Thyroid gland (tissue), 4 donors: ENCODE data around the gene COL13A1. TPM values are rescaled to one million over a fixed set of nuclear protein-coding genes. Genes with fewer than 3 reads are reported as not detected.

Source experiments
- DNase-seq, 2 donors: peaks; one replicate each; pipeline ENCODE4 v3.0.0-alpha.2; 2019
- H3K27ac ChIP-seq, 3 donors: fragments of 200-600 bp; sonication (generic); 1 replicate in 2 of 3; 2 replicates in 1 of 3; pipeline ENCODE4 v1.5.1; 2016 to 2019; ENCODE audit warnings: mild to moderate bottlenecking in 1 of 3, moderate library complexity in 1 of 3
- H3K27me3 ChIP-seq: fragments of 200-600 bp; sonication (generic); one replicate; pipeline ENCODE4 v1.5.1; 2019
- H3K36me3 ChIP-seq, 2 donors: fragments of 200-600 bp; sonication (generic); one replicate each; pipeline ENCODE4 v1.5.1; 2016 to 2019
- H3K4me1 ChIP-seq, 2 donors: fragments of 200-600 bp; sonication (generic); one replicate each; pipeline ENCODE4 v1.5.1; 2017 to 2019
- H3K4me3 ChIP-seq, 3 donors: fragments of 200-600 bp; sonication (generic); replicated peaks in 1 of 3; 1 replicate in 2 of 3; 2 replicates in 1 of 3; pipeline ENCODE4 v1.5.1; 2016; ENCODE audit warnings: mild to moderate bottlenecking in 1 of 3
- H3K9me3 ChIP-seq: fragments of 200-600 bp; sonication (generic); one replicate; pipeline ENCODE4 v1.5.1; 2017
- POLR2A ChIP-seq, 2 donors: fragments of 450-650 bp; IDR thresholded peaks; one replicate each; pipeline ENCODE4 v1.6.1; 2017; ENCODE audit warnings: antibody characterized with exemption in 2 of 2, mild to moderate bottlenecking in 2 of 2, moderate library complexity in 1 of 2
- WGBS, 2 donors: methylation state at CpG; one replicate each; pipeline ENCODE4 v1.1.5; 2017; 5-methylcytosine and 5-hydroxymethylcytosine counted together
- intact Hi-C: fragments of 100-400 bp; cut with DNase I; formaldehyde crosslinking; loops from one replicate; pipeline ENCODE4 v1.15.1; 2023
- total RNA-seq, 4 donors: library from RNA; depleted of rRNA; stranded (reverse); fragments of >200 nt; gene quantifications; one replicate each; pipeline ENCODE4 v1.2.3, GENCODE V29; 2016
- TF ChIP-seq, protein P1 (sequence below), 6 experiments: fragments of 200-600 bp in 3 of 6; fragments of 450-650 bp in 3 of 6; sonication (generic) in 3 of 6; IDR thresholded peaks; one replicate each; pipeline ENCODE4 v1.5.1; 2016 to 2019; ENCODE audit warnings: antibody characterized with exemption in 6 of 6, mild to moderate bottlenecking in 2 of 6, inconsistent platforms in 1 of 6, moderate library complexity in 1 of 6

The COL13A1 gene
- total RNA-seq, 4 donors from 2014 or later: 0.22 to 2.4 (median 0.41) TPM

DNA sequence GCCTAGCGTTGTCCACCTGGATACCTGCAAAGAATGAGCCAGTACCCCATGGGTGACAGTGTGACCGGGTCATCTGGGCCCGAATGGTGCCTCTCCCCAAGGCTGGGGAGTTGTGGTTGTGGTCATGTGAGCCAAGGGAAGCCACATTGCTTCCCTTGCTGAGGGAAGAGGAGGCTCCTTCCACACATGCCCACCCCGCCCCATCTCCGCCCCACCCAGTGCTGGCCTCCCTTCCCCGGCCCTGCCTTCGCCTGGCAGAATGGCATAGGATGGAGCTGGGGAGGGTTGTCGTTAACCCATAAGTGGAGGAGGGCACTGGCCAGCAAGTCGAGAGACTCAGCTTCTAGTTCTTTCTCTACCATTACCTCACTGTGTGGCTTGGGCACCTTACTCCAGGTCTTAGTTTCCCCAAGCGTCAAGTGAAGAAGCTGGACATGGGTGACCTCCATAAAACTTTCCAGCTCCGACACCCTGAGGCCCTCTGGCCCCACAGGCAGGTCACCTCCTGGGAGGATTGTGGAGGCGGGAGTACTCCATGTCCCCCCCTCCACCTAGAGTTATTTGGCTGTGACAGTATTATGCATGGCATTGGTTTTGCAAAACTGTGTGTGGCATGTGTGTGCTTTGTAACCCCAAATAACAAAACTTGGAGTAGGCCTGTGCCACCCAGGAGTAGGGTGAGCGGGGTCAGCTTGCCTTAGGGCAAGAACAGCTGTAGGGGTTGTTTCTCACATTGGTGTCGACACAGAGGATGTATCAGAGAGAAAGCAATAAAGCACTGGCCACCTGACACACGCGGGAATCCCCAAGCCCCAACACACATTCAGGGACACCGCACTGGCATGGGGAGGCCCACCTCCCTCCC lies 160.4 kb downstream of the COL13A1 start:
- Histone ChIP-seq H3K36me3 (no peaks in the 10 kb centered on the region), H3K27ac (no peak overlapping the region), H3K4me1 (peaks cover 0 to 8% of the 10 kb centered on the region in 2 donors), H3K9me3 (no peaks in the 10 kb centered on the region), H3K27me3 (no peaks in the 10 kb centered on the region), H3K4me3 (no peak overlapping the region)
- 88 to 91% methylated on average over 13 to 17 of the region's 17 CpGs for WGBS, 2 donors
- intact Hi-C loops: no loop called here
- TF ChIP-seq, protein P1, sequence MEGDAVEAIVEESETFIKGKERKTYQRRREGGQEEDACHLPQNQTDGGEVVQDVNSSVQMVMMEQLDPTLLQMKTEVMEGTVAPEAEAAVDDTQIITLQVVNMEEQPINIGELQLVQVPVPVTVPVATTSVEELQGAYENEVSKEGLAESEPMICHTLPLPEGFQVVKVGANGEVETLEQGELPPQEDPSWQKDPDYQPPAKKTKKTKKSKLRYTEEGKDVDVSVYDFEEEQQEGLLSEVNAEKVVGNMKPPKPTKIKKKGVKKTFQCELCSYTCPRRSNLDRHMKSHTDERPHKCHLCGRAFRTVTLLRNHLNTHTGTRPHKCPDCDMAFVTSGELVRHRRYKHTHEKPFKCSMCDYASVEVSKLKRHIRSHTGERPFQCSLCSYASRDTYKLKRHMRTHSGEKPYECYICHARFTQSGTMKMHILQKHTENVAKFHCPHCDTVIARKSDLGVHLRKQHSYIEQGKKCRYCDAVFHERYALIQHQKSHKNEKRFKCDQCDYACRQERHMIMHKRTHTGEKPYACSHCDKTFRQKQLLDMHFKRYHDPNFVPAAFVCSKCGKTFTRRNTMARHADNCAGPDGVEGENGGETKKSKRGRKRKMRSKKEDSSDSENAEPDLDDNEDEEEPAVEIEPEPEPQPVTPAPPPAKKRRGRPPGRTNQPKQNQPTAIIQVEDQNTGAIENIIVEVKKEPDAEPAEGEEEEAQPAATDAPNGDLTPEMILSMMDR (IDR thresholded peaks at IDR 0.05): no peak
- TF ChIP-seq POLR2A (IDR thresholded peaks at IDR 0.05): no peak
- DNase-seq: no peak

DNA sequence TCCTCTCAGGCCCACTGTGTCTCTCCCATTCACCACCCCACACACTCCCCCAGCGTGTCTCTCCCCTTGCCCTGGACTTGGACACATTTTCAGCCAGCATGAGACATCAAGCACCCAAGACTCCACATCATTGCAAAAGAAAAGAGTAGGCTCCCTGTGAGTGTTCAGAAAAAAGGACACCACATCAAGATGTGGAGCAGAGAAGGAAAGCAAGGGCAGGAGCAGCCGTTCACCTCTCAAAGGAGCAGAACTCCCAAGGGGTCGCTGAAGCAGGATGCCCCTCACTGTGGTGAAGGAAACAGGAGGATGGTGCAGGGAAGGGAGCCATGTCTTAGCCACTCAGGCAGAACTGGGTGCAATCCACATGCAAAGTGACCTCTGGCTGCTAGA lies 161.0 kb downstream of the COL13A1 start:
- no peaks in the 10 kb centered on the region for H3K9me3 ChIP-seq
- intact Hi-C loops: no loop called here
- H3K4me3 ChIP-seq: no peak overlapping the region
- WGBS, 2 donors: 80 to 81% methylated on average over 3 of the region's 3 CpGs
- H3K27ac ChIP-seq: no peak overlapping the region
- DNase-seq: no peak
- TF ChIP-seq, protein P1 (IDR thresholded peaks at IDR 0.05): no peak
- no peak for TF ChIP-seq POLR2A (IDR thresholded peaks at IDR 0.05)
- peaks cover 0 to 8% of the 10 kb centered on the region in 2 donors for H3K4me1 ChIP-seq
- H3K36me3 ChIP-seq: no peaks in the 10 kb centered on the region
- no peaks in the 10 kb centered on the region for H3K27me3 ChIP-seq

DNA sequence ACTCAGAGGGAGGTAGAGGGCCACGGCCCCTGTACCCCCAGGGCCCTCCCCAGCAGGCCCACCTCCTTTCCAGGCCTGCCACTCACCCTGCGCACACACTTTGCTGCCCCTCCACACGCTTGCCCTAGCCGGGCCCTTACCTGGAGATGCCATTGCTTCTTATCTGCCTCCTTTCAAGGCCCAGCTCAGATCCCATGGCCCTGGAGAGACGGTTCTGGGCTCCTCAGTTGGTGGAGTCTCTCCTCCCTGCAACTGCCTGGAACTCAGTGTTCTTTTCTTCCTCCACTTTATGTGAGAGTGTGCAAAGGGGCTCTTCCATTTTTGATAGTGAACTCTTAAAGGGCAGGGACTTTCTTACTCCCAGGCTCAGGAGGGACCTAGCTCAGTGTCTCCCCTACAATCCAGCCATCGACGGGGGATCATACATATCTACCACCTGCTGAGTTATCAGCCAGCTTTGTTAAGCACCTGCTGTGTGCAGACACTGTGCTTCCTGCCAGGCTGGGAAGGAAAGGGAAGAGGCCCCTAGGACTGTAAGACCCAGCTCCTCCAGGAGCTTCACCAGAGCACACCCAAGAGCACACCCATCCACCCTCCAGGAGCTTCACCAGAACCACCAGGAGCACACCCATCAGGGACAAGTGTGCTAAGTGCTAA lies 161.6 kb downstream of the COL13A1 start:
- H3K36me3 ChIP-seq: no peaks in the 10 kb centered on the region
- H3K27ac ChIP-seq: no peak overlapping the region
- peaks cover 0 to 8% of the 10 kb centered on the region in 2 donors for H3K4me1 ChIP-seq
- no peak overlapping the region for H3K4me3 ChIP-seq
- H3K9me3 ChIP-seq: no peaks in the 10 kb centered on the region
- intact Hi-C loops: no loop called here
- WGBS, 2 donors: 91 to 92% methylated on average over 7 of the region's 7 CpGs
- no peaks in the 10 kb centered on the region for H3K27me3 ChIP-seq
- TF ChIP-seq POLR2A (IDR thresholded peaks at IDR 0.05): no peak
- TF ChIP-seq, protein P1 (IDR thresholded peaks at IDR 0.05): no peak
- DNase-seq: no peak

DNA sequence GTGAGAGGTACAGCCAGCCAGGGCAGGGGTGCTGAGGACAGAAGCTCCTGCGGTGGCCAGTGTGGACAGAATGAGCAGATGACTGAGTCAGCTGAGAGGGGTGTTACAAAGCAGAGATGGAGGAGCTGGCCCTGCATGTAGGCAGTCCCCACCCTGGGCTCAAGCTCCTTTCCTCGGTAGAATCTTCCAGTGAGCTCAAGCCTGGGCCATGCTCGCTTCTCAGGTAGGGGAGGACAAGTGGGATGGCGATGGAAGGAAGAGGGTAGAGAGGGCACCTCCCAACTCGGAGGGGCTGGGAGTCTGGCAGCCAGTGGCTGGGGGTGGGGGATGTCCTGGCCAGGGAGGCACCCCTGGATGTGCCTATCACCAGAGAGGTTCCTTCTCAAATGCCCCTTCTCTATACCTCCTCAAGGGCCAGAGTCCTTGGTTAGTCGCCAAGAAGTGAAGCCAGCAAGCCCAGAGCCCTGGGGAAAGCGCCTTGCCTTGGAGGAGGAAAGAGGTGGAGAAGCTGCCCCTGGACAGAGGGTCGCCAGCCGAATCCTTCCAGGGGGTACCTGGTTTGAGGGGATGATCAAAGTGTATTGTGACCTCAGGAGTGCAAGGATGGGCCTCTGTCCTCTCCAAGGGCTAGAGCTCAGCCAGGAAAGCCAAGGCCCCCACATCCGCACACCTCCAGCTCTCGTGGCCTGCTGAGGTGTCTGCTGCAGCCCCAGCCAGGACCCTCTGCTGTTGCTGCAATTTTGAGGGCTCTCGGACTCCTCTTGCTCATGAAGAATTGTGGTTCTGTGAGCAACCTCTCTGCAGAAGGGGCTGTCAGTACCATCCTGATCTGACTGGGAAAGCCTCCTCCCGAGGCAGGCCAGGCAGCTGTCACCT lies 162.4 kb downstream of the COL13A1 start:
- no peaks in the 10 kb centered on the region for H3K36me3 ChIP-seq
- 84 to 89% methylated on average over 13 of the region's 13 CpGs for WGBS, 2 donors
- intact Hi-C loops: no loop called here
- H3K9me3 ChIP-seq: no peaks in the 10 kb centered on the region
- H3K27ac ChIP-seq: no peak overlapping the region
- TF ChIP-seq POLR2A (IDR thresholded peaks at IDR 0.05): no peak
- TF ChIP-seq, protein P1 (IDR thresholded peaks at IDR 0.05): no peak
- H3K4me3 ChIP-seq: no peak overlapping the region
- no peak for DNase-seq
- no peaks in the 10 kb centered on the region for H3K27me3 ChIP-seq
- H3K4me1 ChIP-seq: peaks cover 0 to 8% of the 10 kb centered on the region in 2 donors
